BLaER1 treated with 17β-estradiol and CSF1 and Interleukin-3, amounts not matched to agents 10 nM and 100 nM (cell line): Measurements from ENCODE around the gene FOCAD.

Experiments used
- H3K27ac ChIP-seq, 11 experiments: shearing (Covaris generic); formaldehyde crosslinking; 2 replicates each; pipeline ENCODE4 v1.8.1; 2022
- H3K27me3 ChIP-seq, 11 experiments: shearing (Covaris generic); formaldehyde crosslinking; 2 replicates each; pipeline ENCODE4 v1.8.1; 2022
- H3K36me3 ChIP-seq, 11 experiments: shearing (Covaris generic); formaldehyde crosslinking; 2 replicates each; pipeline ENCODE4 v1.8.1; 2022
- H3K4me1 ChIP-seq, 10 experiments: shearing (Covaris generic); formaldehyde crosslinking; 2 replicates each; pipeline ENCODE4 v1.8.1; 2022
- H3K4me2 ChIP-seq, 11 experiments: shearing (Covaris generic); formaldehyde crosslinking; 2 replicates each; pipeline ENCODE4 v1.8.1; 2022
- H3K4me3 ChIP-seq, 10 experiments: shearing (Covaris generic); formaldehyde crosslinking; 2 replicates each; pipeline ENCODE4 v1.8.1; 2022
- H3K9ac ChIP-seq, 11 experiments: shearing (Covaris generic); formaldehyde crosslinking; 2 replicates each; pipeline ENCODE4 v1.8.1; 2022
- H3K9me3 ChIP-seq, 11 experiments: shearing (Covaris generic); formaldehyde crosslinking; replicated peaks in 1 of 11; 2 replicates each; pipeline ENCODE4 v1.8.1; 2022
- H4K20me1 ChIP-seq, 11 experiments: shearing (Covaris generic); formaldehyde crosslinking; 2 replicates each; pipeline ENCODE4 v1.8.1; 2022
- Cebpa-rat ChIP-seq, 11 experiments: shearing (Covaris generic); IDR thresholded peaks; 2 replicates each; pipeline ENCODE4 v1.8.1; 2022

FOCAD gene

GRCh38 chr9:20689833-20690232 is 5.8 kb downstream of the FOCAD start:
- TF ChIP-seq Cebpa-rat (IDR thresholded peaks at IDR 0.05), result no peak

GRCh38 chr9:20692554-20692953 is 8.5 kb downstream of the FOCAD start:
- Histone ChIP-seq H4K20me1 (peaks cover 0 to 7% (median 0%) of the 10 kb centered on the region in 11 experiments; a peak in 2 of 22 replicates), H3K4me3 (no peak overlapping the region), H3K4me2 (no peak overlapping the region; a peak in 1 of 22 replicates), H3K4me1 (no peaks in the 10 kb centered on the region), H3K9me3 (no peaks in the 10 kb centered on the region), H3K36me3 (no peaks in the 10 kb centered on the region; a peak in 1 of 22 replicates), H3K27me3 (no peaks in the 10 kb centered on the region), H3K9ac (no peak overlapping the region), H3K27ac (no peak overlapping the region)
- no peak for TF ChIP-seq Cebpa-rat (IDR thresholded peaks at IDR 0.05)

More at GRCh38 chr9:20689833-20690232, 5.8 kb downstream of the FOCAD start:
- H3K9ac ChIP-seq, result no peak overlapping the region
- peaks cover 8 to 15% (median 12%) of the 10 kb centered on the region in 10 experiments for H3K4me1 ChIP-seq
- H3K36me3 ChIP-seq, result no peaks in the 10 kb centered on the region; a peak in 1 of 22 replicates
- H3K4me3 ChIP-seq, result no peak overlapping the region
- no peaks in the 10 kb centered on the region for H3K9me3 ChIP-seq
- peaks cover 0 to 7% (median 0%) of the 10 kb centered on the region in 11 experiments; a peak in 2 of 22 replicates for H4K20me1 ChIP-seq
- H3K27me3 ChIP-seq, result no peaks in the 10 kb centered on the region; a peak in 1 of 22 replicates
- H3K27ac ChIP-seq, result no peak overlapping the region
- H3K4me2 ChIP-seq, result no peak overlapping the region

GRCh38 chr9:20693068-20693467 is 9.0 kb downstream of the FOCAD start:
- Histone ChIP-seq H3K4me2 (peak overlapping the region in 1 of 11 experiments; percentile 15; a peak in 1 of 22 replicates), H4K20me1 (peaks cover 0 to 7% (median 0%) of the 10 kb centered on the region in 11 experiments; a peak in 2 of 22 replicates), H3K27ac (no peak overlapping the region), H3K27me3 (no peaks in the 10 kb centered on the region), H3K36me3 (no peaks in the 10 kb centered on the region; a peak in 1 of 22 replicates), H3K4me3 (no peak overlapping the region), H3K9ac (no peak overlapping the region), H3K9me3 (no peaks in the 10 kb centered on the region), H3K4me1 (no peaks in the 10 kb centered on the region)
- no peak for TF ChIP-seq Cebpa-rat (IDR thresholded peaks at IDR 0.05)

- Histone ChIP-seq H3K9ac (no peak overlapping the region), H3K4me2 (no peak overlapping the region), H3K4me1 (no peaks in the 10 kb centered on the region), H3K9me3 (no peaks in the 10 kb centered on the region), H4K20me1 (peaks cover 0 to 7% (median 0%) of the 10 kb centered on the region in 11 experiments; a peak in 2 of 22 replicates), H3K36me3 (no peaks in the 10 kb centered on the region; a peak in 1 of 22 replicates), H3K4me3 (no peak overlapping the region), H3K27ac (no peak overlapping the region), H3K27me3 (no peaks in the 10 kb centered on the region)
- no peak for TF ChIP-seq Cebpa-rat (IDR thresholded peaks at IDR 0.05)
Observed at GRCh38 chr9:20694248-20694647, 10.2 kb downstream of the FOCAD start.

DNA sequence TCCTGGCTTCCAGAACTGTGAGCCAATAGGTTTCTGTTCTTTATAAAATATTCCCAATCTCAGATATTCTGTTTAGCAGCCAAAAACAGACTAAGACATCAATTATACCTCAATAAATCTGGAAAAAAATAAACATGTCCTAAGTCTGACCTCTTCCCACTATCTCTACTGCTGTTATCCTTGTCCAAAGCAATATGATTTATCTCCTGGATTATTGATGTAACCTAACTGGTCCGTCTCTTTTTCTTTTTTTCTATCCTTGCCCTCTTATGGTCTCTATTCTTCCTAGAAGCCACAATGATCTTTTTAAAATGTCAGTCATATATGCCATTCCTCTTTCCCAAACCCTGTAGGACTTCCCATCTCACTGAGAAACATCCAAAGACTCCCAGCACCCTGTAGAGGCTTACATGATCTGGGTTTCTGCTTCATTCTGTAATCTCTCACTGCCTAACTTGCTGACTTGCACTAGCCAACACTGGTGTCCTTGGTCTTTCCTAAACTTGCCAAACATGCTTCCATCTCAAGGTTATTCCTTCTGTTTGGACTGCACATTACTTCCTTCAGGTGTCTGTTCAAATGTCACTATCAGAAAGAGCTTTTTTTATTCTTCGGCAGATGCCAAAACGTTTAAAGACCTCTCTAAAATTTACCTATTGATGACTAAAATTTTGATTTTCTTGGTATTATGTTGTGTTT is 13.1 kb downstream of the FOCAD start:
- H4K20me1 ChIP-seq, result peaks cover 0 to 6% (median 0%) of the 10 kb centered on the region in 11 experiments; a peak in 2 of 22 replicates
- no peak overlapping the region for H3K4me2 ChIP-seq
- no peak for TF ChIP-seq Cebpa-rat (IDR thresholded peaks at IDR 0.05)
- H3K4me3 ChIP-seq, result no peak overlapping the region
- no peak overlapping the region for H3K27ac ChIP-seq
- H3K9me3 ChIP-seq, result no peaks in the 10 kb centered on the region
- no peak overlapping the region for H3K9ac ChIP-seq
- no peaks in the 10 kb centered on the region for H3K27me3 ChIP-seq
- H3K4me1 ChIP-seq, result no peaks in the 10 kb centered on the region
- no peaks in the 10 kb centered on the region for H3K36me3 ChIP-seq

GRCh38 chr9:20698782-20699181 is 14.7 kb downstream of the FOCAD start:
- Histone ChIP-seq H3K4me1 (no peaks in the 10 kb centered on the region), H3K36me3 (no peaks in the 10 kb centered on the region), H3K9me3 (no peaks in the 10 kb centered on the region), H3K27me3 (no peaks in the 10 kb centered on the region), H3K4me3 (no peak overlapping the region), H3K9ac (no peak overlapping the region), H3K27ac (no peak overlapping the region), H4K20me1 (peaks cover 0 to 6% (median 0%) of the 10 kb centered on the region in 11 experiments; a peak in 2 of 22 replicates), H3K4me2 (no peak overlapping the region)
- no peak for TF ChIP-seq Cebpa-rat (IDR thresholded peaks at IDR 0.05)

DNA sequence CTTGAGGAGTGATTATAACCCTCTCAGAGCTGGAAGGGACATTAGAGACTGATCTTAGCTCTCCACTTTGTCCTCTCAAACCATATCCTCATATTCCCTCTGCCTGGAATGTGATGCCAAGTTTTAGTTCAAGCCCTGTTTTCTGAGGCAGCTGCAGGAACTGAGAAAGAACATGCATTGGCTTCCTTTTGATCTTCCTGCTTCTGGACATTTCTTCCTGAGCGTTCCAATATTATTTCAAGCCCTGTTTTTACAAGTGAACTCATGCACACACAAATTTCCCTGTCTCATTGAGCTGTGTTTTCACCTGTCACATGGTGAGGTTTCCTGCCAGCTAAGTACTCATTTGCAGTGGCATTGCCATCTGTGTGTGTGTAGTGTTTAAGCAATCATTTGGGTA is 17.0 kb downstream of the FOCAD start:
- Histone ChIP-seq H3K9ac (no peak overlapping the region), H3K4me3 (no peak overlapping the region), H3K36me3 (no peaks in the 10 kb centered on the region), H3K4me1 (no peaks in the 10 kb centered on the region), H4K20me1 (peaks cover 0 to 6% (median 0%) of the 10 kb centered on the region in 11 experiments; a peak in 2 of 22 replicates), H3K27ac (no peak overlapping the region), H3K4me2 (no peak overlapping the region), H3K27me3 (no peaks in the 10 kb centered on the region), H3K9me3 (no peaks in the 10 kb centered on the region)
- TF ChIP-seq Cebpa-rat (IDR thresholded peaks at IDR 0.05), result no peak

- no peaks in the 10 kb centered on the region for H3K4me1 ChIP-seq
- no peak overlapping the region for H3K9ac ChIP-seq
- no peak overlapping the region for H3K4me2 ChIP-seq
- H3K27ac ChIP-seq, result no peak overlapping the region
- H3K27me3 ChIP-seq, result no peaks in the 10 kb centered on the region
- peaks cover 0 to 6% (median 0%) of the 10 kb centered on the region in 11 experiments; a peak in 2 of 22 replicates for H4K20me1 ChIP-seq
- no peaks in the 10 kb centered on the region for H3K9me3 ChIP-seq
- TF ChIP-seq Cebpa-rat (IDR thresholded peaks at IDR 0.05), result no peak
- no peaks in the 10 kb centered on the region for H3K36me3 ChIP-seq
- H3K4me3 ChIP-seq, result no peak overlapping the region
Observed at GRCh38 chr9:20702570-20702969, 18.5 kb downstream of the FOCAD start.

- Histone ChIP-seq H3K4me1 (no peaks in the 10 kb centered on the region), H3K27ac (no peak overlapping the region), H3K4me2 (no peak overlapping the region), H3K9me3 (no peaks in the 10 kb centered on the region), H4K20me1 (peaks cover 0 to 6% (median 0%) of the 10 kb centered on the region in 11 experiments; a peak in 2 of 22 replicates), H3K9ac (no peak overlapping the region), H3K36me3 (no peaks in the 10 kb centered on the region), H3K27me3 (no peaks in the 10 kb centered on the region), H3K4me3 (no peak overlapping the region)
- no peak for TF ChIP-seq Cebpa-rat (IDR thresholded peaks at IDR 0.05)
Observed at GRCh38 chr9:20703146-20703545, 19.1 kb downstream of the FOCAD start.

DNA sequence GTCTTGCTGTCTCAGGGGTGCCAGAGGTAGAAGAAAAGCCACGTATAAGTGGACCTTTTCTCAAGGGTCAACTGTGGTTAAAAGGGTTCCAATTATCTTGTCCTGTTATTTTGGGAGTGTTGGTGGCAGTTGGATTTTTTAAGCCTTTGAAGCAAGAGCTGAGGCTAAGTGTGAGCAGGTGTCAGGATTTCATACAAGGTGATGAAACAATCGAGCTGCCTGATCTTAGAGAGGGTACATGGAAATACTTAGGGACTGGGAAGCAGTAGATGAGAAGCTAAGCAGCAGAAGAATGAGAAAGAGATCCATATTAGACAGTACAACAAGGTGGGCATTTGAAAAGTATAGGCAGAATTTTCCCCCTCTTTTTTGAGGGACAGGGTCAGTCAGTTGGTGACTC is 23.6 kb downstream of the FOCAD start:
- no peak overlapping the region for H3K4me2 ChIP-seq
- peaks cover 0 to 3% (median 0%) of the 10 kb centered on the region in 11 experiments; a peak in 1 of 22 replicates for H4K20me1 ChIP-seq
- no peak for TF ChIP-seq Cebpa-rat (IDR thresholded peaks at IDR 0.05)
- H3K4me1 ChIP-seq, result no peaks in the 10 kb centered on the region
- H3K4me3 ChIP-seq, result no peak overlapping the region
- no peak overlapping the region for H3K27ac ChIP-seq
- no peak overlapping the region for H3K9ac ChIP-seq
- no peaks in the 10 kb centered on the region for H3K36me3 ChIP-seq
- H3K27me3 ChIP-seq, result no peaks in the 10 kb centered on the region
- no peaks in the 10 kb centered on the region for H3K9me3 ChIP-seq
